WTC11 (cell line): ENCODE measurements around the gene GCFC2.

Experiments
- CREB1 ChIP-seq: sonication (generic); formaldehyde crosslinking; IDR thresholded peaks from 2 replicates; pipeline ENCODE4 v1.8.0; 2023; ENCODE audit warnings: mild to moderate bottlenecking, missing genetic modification reagents
- ETV6 ChIP-seq: sonication (generic); formaldehyde crosslinking; IDR thresholded peaks from 2 replicates; pipeline ENCODE4 v1.8.1; 2022; ENCODE audit warnings: mild to moderate bottlenecking, missing genetic modification reagents
- GTF2I ChIP-seq: fragments of 250-450 bp; sonication (Bioruptor Pico); conservative IDR thresholded peaks from 2 replicates; pipeline ENCODE4 v1.4.0; 2021; ENCODE audit warnings: mild to moderate bottlenecking
- JUN ChIP-seq: sonication (generic); formaldehyde crosslinking; IDR thresholded peaks from 2 replicates; pipeline ENCODE4 v1.8.0; 2023; ENCODE audit warnings: mild to moderate bottlenecking, missing genetic modification reagents
- SP1 ChIP-seq: sonication (generic); formaldehyde crosslinking; conservative IDR thresholded peaks from 2 replicates; pipeline ENCODE4 v1.8.1; 2022; ENCODE audit warnings: missing genetic modification reagents
- TF ChIP-seq, protein P1 (sequence below): fragments of 200-600 bp; IDR thresholded peaks from 2 replicates; pipeline ENCODE4 v1.8.0; 2022; ENCODE audit warnings: antibody characterized with exemption
- TF ChIP-seq, protein P2 (sequence below): sonication (generic); formaldehyde crosslinking; IDR thresholded peaks from 2 replicates; pipeline ENCODE4 v1.8.1; 2023; ENCODE audit warnings: mild to moderate bottlenecking, missing genetic modification reagents, borderline replicate concordance
- TF ChIP-seq, protein P3 (sequence below): sonication (generic); formaldehyde crosslinking; IDR thresholded peaks from 2 replicates; pipeline ENCODE4 v1.8.1; 2022; ENCODE audit warnings: mild to moderate bottlenecking, moderate library complexity, missing genetic modification reagents
- TF ChIP-seq, protein P4 (sequence below): fragments of 250-450 bp; sonication (Bioruptor Pico); IDR thresholded peaks from 2 replicates; pipeline ENCODE4 v1.9.0; 2021; ENCODE audit warnings: mild to moderate bottlenecking
- TF ChIP-seq, protein P5 (sequence below): sonication (generic); formaldehyde crosslinking; IDR thresholded peaks from 2 replicates; pipeline ENCODE4 v1.8.0; 2022; ENCODE audit warnings: mild to moderate bottlenecking, missing genetic modification reagents

DNA sequence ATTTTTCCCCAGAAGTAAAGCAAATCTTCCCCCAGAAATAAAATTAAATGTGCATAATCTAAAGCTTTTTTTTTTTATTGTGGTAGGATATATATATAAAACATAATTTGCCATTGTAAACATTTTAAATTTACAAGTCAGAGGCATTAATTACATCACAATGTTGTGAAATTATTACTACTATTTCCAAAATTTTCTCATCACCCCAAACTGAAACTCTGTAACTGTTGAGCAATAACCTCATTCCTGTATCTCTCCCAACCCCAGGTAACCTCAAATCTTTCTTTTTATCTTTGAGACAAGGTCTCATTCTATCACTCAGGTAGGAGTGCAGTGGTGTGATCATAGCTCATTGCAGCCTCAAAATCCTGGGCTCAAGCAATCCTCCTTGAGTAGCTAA lies 52.9 kb downstream of the GCFC2 start:
- TF ChIP-seq ETV6 (CRISPR knock-in tag) (no peak), JUN (CRISPR knock-in tag) (no peak), SP1 (no peak), CREB1 (CRISPR knock-in tag) (no peak), GTF2I (no peak)
- TF ChIP-seq, protein P1, sequence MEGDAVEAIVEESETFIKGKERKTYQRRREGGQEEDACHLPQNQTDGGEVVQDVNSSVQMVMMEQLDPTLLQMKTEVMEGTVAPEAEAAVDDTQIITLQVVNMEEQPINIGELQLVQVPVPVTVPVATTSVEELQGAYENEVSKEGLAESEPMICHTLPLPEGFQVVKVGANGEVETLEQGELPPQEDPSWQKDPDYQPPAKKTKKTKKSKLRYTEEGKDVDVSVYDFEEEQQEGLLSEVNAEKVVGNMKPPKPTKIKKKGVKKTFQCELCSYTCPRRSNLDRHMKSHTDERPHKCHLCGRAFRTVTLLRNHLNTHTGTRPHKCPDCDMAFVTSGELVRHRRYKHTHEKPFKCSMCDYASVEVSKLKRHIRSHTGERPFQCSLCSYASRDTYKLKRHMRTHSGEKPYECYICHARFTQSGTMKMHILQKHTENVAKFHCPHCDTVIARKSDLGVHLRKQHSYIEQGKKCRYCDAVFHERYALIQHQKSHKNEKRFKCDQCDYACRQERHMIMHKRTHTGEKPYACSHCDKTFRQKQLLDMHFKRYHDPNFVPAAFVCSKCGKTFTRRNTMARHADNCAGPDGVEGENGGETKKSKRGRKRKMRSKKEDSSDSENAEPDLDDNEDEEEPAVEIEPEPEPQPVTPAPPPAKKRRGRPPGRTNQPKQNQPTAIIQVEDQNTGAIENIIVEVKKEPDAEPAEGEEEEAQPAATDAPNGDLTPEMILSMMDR, result no peak
- TF ChIP-seq, protein P2, sequence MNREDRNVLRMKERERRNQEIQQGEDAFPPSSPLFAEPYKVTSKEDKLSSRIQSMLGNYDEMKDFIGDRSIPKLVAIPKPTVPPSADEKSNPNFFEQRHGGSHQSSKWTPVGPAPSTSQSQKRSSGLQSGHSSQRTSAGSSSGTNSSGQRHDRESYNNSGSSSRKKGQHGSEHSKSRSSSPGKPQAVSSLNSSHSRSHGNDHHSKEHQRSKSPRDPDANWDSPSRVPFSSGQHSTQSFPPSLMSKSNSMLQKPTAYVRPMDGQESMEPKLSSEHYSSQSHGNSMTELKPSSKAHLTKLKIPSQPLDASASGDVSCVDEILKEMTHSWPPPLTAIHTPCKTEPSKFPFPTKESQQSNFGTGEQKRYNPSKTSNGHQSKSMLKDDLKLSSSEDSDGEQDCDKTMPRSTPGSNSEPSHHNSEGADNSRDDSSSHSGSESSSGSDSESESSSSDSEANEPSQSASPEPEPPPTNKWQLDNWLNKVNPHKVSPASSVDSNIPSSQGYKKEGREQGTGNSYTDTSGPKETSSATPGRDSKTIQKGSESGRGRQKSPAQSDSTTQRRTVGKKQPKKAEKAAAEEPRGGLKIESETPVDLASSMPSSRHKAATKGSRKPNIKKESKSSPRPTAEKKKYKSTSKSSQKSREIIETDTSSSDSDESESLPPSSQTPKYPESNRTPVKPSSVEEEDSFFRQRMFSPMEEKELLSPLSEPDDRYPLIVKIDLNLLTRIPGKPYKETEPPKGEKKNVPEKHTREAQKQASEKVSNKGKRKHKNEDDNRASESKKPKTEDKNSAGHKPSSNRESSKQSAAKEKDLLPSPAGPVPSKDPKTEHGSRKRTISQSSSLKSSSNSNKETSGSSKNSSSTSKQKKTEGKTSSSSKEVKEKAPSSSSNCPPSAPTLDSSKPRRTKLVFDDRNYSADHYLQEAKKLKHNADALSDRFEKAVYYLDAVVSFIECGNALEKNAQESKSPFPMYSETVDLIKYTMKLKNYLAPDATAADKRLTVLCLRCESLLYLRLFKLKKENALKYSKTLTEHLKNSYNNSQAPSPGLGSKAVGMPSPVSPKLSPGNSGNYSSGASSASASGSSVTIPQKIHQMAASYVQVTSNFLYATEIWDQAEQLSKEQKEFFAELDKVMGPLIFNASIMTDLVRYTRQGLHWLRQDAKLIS (CRISPR knock-in tag), result no peak
- TF ChIP-seq, protein P3, sequence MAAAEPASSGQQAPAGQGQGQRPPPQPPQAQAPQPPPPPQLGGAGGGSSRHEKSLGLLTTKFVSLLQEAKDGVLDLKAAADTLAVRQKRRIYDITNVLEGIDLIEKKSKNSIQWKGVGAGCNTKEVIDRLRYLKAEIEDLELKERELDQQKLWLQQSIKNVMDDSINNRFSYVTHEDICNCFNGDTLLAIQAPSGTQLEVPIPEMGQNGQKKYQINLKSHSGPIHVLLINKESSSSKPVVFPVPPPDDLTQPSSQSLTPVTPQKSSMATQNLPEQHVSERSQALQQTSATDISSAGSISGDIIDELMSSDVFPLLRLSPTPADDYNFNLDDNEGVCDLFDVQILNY (CRISPR knock-in tag), result no peak
- TF ChIP-seq, protein P4, sequence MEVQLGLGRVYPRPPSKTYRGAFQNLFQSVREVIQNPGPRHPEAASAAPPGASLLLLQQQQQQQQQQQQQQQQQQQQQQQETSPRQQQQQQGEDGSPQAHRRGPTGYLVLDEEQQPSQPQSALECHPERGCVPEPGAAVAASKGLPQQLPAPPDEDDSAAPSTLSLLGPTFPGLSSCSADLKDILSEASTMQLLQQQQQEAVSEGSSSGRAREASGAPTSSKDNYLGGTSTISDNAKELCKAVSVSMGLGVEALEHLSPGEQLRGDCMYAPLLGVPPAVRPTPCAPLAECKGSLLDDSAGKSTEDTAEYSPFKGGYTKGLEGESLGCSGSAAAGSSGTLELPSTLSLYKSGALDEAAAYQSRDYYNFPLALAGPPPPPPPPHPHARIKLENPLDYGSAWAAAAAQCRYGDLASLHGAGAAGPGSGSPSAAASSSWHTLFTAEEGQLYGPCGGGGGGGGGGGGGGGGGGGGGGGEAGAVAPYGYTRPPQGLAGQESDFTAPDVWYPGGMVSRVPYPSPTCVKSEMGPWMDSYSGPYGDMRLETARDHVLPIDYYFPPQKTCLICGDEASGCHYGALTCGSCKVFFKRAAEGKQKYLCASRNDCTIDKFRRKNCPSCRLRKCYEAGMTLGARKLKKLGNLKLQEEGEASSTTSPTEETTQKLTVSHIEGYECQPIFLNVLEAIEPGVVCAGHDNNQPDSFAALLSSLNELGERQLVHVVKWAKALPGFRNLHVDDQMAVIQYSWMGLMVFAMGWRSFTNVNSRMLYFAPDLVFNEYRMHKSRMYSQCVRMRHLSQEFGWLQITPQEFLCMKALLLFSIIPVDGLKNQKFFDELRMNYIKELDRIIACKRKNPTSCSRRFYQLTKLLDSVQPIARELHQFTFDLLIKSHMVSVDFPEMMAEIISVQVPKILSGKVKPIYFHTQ (CRISPR knock-in tag), result no peak
- TF ChIP-seq, protein P5, sequence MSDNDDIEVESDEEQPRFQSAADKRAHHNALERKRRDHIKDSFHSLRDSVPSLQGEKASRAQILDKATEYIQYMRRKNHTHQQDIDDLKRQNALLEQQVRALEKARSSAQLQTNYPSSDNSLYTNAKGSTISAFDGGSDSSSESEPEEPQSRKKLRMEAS (CRISPR knock-in tag), result no peak
